DOHH2 (cell line): ENCODE measurements around the gene KDM5B.

ENCODE experiments used
- H3F3A ChIP-seq: fragments of 200-600 bp; sonication (generic), shearing (Covaris generic); 2 replicates; pipeline ENCODE4 v1.6.0; 2016; ENCODE audit warnings: antibody characterized with exemption, mild to moderate bottlenecking; ENCODE audit not compliant: control insufficient read depth, insufficient read depth
- H3K27ac ChIP-seq: fragments of 200-600 bp; sonication (generic); 2 replicates; pipeline ENCODE4 v1.5.1; 2014; ENCODE audit warnings: low read depth, mild to moderate bottlenecking, low read length, moderate library complexity
- H3K27me3 ChIP-seq: fragments of 200-600 bp; sonication (generic); 2 replicates; pipeline ENCODE4 v1.6.1; 2014; ENCODE audit warnings: mild to moderate bottlenecking, low read length, mixed read lengths; ENCODE audit not compliant: control insufficient read depth
- H3K36me3 ChIP-seq: fragments of 200-600 bp; sonication (generic); 2 replicates; pipeline ENCODE4 v1.6.1; 2014; ENCODE audit warnings: mild to moderate bottlenecking, low read length, moderate library complexity, mixed read lengths; ENCODE audit not compliant: control insufficient read depth
- H3K4me1 ChIP-seq: fragments of 200-600 bp; sonication (generic); 2 replicates; pipeline ENCODE4 v1.6.1; 2014; ENCODE audit warnings: mild to moderate bottlenecking, low read length, mixed read lengths; ENCODE audit not compliant: control insufficient read depth
- H3K4me2 ChIP-seq: fragments of 200-600 bp; sonication (generic); 2 replicates; pipeline ENCODE4 v1.6.0; 2014; ENCODE audit warnings: mild to moderate bottlenecking, low read length, moderate library complexity
- H3K4me3 ChIP-seq: fragments of 200-600 bp; sonication (generic); 2 replicates; pipeline ENCODE4 v1.5.1; 2014; ENCODE audit warnings: mild to moderate bottlenecking, low read length, mixed read lengths
- H3K79me2 ChIP-seq: fragments of 200-600 bp; sonication (generic); 2 replicates; pipeline ENCODE4 v1.6.1; 2014; ENCODE audit warnings: mild to moderate bottlenecking, low read length, mixed read lengths; ENCODE audit not compliant: control insufficient read depth
- H3K9me2 ChIP-seq: fragments of 200-600 bp; sonication (generic); replicated peaks from 2 replicates; pipeline ENCODE4 v1.6.1; 2014; ENCODE audit warnings: mild to moderate bottlenecking, low read length, mixed read lengths; ENCODE audit not compliant: control insufficient read depth
- H3K9me3 ChIP-seq: fragments of 200-600 bp; sonication (generic); 2 replicates; pipeline ENCODE4 v1.6.1; 2014; ENCODE audit warnings: antibody characterized with exemption, low read length, mixed read lengths; ENCODE audit not compliant: control insufficient read depth, insufficient read depth
- H4K20me1 ChIP-seq: fragments of 200-600 bp; sonication (generic); 2 replicates; pipeline ENCODE4 v1.6.0; 2014; ENCODE audit warnings: low read depth, mild to moderate bottlenecking, antibody characterized with exemption, low read length, moderate library complexity; ENCODE audit not compliant: control insufficient read depth, insufficient read depth
- EZH2phosphoT487 ChIP-seq: fragments of 200-600 bp; sonication (generic); IDR thresholded peaks from 2 replicates; pipeline ENCODE4 v1.6.1; 2017; ENCODE audit warnings: borderline replicate concordance, mild to moderate bottlenecking, antibody characterized with exemption, low read length, moderate library complexity, mixed read lengths
- TF ChIP-seq, protein P1 (sequence below): fragments of 200-600 bp; sonication (generic); IDR thresholded peaks from one replicate; pipeline ENCODE4 v1.5.1; 2014; ENCODE audit warnings: antibody characterized with exemption, mild to moderate bottlenecking, low read depth, low read length; ENCODE audit not compliant: poor library complexity, severe bottlenecking

KDM5B gene

DNA sequence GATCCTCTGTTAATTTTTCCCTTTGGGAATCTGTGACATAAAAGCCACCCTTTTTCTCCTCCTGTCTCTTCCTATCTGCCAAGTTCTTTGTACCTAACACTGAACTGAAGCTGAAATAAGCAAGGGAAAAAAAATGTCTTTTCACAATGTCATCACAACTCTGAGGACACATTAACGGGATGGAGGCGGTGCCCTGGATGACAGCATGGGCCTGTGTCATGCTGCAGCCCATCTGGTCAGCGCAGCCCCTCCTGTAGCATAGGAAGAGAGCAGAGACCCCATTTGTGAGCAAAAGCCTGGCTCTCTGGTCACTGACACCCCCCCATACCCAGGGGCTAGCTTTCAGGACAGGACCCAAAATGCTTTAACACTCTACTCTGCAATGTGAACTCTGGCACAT lies 120.4 kb downstream of the KDM5B start:
- H3K9me2 ChIP-seq = no peaks in the 10 kb centered on the region
- H3K27ac ChIP-seq = no peak overlapping the region
- peaks cover 2% of the 10 kb centered on the region; the same call in 1 of the 2 replicates for H3K27me3 ChIP-seq
- no peaks in the 10 kb centered on the region for H3K9me3 ChIP-seq
- H3K4me2 ChIP-seq = no peak overlapping the region
- H3F3A ChIP-seq = no peaks in the 10 kb centered on the region
- H3K4me1 ChIP-seq = no peaks in the 10 kb centered on the region
- no peaks in the 10 kb centered on the region for H3K36me3 ChIP-seq
- no peak for TF ChIP-seq EZH2phosphoT487
- TF ChIP-seq, protein P1, sequence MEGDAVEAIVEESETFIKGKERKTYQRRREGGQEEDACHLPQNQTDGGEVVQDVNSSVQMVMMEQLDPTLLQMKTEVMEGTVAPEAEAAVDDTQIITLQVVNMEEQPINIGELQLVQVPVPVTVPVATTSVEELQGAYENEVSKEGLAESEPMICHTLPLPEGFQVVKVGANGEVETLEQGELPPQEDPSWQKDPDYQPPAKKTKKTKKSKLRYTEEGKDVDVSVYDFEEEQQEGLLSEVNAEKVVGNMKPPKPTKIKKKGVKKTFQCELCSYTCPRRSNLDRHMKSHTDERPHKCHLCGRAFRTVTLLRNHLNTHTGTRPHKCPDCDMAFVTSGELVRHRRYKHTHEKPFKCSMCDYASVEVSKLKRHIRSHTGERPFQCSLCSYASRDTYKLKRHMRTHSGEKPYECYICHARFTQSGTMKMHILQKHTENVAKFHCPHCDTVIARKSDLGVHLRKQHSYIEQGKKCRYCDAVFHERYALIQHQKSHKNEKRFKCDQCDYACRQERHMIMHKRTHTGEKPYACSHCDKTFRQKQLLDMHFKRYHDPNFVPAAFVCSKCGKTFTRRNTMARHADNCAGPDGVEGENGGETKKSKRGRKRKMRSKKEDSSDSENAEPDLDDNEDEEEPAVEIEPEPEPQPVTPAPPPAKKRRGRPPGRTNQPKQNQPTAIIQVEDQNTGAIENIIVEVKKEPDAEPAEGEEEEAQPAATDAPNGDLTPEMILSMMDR = no peak
- H3K4me3 ChIP-seq = no peak overlapping the region
- H4K20me1 ChIP-seq = no peaks in the 10 kb centered on the region
- no peaks in the 10 kb centered on the region for H3K79me2 ChIP-seq

DNA sequence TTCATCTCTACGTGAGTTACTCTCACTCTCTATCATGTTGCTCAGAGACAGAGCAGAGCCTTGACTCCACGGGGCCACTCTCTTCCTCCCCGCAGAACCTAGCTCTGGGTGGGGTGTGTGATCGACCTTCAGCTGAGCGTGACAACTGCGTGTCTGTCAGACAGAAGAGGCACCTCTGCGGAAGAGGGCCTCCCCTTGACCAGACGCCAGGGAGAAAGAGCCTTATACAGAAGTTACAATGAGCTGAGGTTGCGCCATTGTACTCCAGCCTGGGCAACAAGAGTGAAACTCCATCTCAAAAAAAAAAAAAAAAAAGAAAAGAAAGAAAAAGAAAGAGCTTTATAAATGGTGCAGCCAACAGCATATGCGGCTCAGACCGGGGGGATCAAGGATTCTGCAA lies 120.9 kb downstream of the KDM5B start:
- Histone ChIP-seq H3K9me2 (no peaks in the 10 kb centered on the region), H3K9me3 (no peaks in the 10 kb centered on the region), H3K27me3 (peaks cover 2% of the 10 kb centered on the region; the same call in 1 of the 2 replicates), H3K4me1 (no peaks in the 10 kb centered on the region), H4K20me1 (no peaks in the 10 kb centered on the region), H3K79me2 (no peaks in the 10 kb centered on the region), H3K4me3 (no peak overlapping the region), H3F3A (no peaks in the 10 kb centered on the region), H3K27ac (no peak overlapping the region), H3K4me2 (no peak overlapping the region), H3K36me3 (no peaks in the 10 kb centered on the region)
- TF ChIP-seq EZH2phosphoT487 = no peak
- TF ChIP-seq, protein P1 = no peak

DNA sequence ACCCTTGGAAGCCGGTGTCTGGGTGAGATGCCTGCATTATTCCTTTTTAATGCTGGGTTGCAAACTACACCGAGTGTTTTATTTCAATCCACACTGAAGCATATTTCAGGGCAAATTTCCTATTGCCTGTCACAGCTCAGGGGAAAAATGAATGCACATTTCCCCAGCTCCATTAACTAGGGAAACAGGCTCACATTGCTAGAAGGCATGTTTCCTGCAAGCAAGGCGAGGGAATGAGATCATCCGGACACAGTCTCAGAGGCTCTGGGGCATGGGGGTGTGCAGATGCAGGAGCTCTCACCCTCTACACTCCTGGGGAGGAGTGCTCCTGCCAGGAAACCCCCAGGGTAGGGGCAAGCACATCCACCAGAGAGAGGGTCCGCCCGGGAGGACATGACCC lies 122.6 kb downstream of the KDM5B start:
- H3K27me3 ChIP-seq = no peaks in the 10 kb centered on the region; the same call in 1 of the 2 replicates
- H3K27ac ChIP-seq = no peak overlapping the region
- TF ChIP-seq EZH2phosphoT487 = no peak
- TF ChIP-seq, protein P1 = no peak
- no peaks in the 10 kb centered on the region for H3K4me1 ChIP-seq
- no peaks in the 10 kb centered on the region for H3K9me2 ChIP-seq
- H3K79me2 ChIP-seq = no peaks in the 10 kb centered on the region
- no peaks in the 10 kb centered on the region for H3K36me3 ChIP-seq
- no peaks in the 10 kb centered on the region for H3K9me3 ChIP-seq
- no peak overlapping the region for H3K4me2 ChIP-seq
- H3F3A ChIP-seq = no peaks in the 10 kb centered on the region
- H4K20me1 ChIP-seq = no peaks in the 10 kb centered on the region
- no peak overlapping the region for H3K4me3 ChIP-seq

DNA sequence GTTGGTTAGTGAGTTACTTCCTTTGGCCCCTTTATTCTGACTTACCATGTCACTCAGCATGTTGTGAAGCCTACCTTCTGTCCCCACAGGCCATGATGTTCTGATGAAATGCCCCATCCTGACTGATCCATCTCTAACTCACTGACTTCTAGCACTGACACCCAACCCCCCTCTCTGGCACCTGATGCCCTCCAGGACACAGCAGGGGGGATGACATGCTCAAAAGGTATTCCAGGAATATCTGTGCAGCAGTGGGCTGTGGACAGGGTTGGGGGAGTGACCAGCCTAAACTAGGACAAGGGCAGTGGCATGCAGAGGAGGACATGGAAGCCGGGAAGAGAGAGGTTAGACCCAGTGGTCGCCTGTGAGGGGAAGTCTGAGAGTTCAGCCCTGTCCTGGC lies 123.5 kb downstream of the KDM5B start:
- Histone ChIP-seq H3K4me3 (no peak overlapping the region), H3K27ac (no peak overlapping the region), H3K9me3 (no peaks in the 10 kb centered on the region), H3K9me2 (no peaks in the 10 kb centered on the region), H3K36me3 (no peaks in the 10 kb centered on the region), H3F3A (no peaks in the 10 kb centered on the region), H3K4me2 (no peak overlapping the region), H3K4me1 (no peaks in the 10 kb centered on the region), H4K20me1 (no peaks in the 10 kb centered on the region), H3K79me2 (no peaks in the 10 kb centered on the region), H3K27me3 (no peaks in the 10 kb centered on the region; the same call in 1 of the 2 replicates)
- no peak for TF ChIP-seq EZH2phosphoT487
- TF ChIP-seq, protein P1 = no peak
